Peyer's patch (tissue), 4 donors: Measurements from ENCODE around the gene CCDC89. TPM values are rescaled to one million over a fixed set of nuclear protein-coding genes. Genes with fewer than 3 reads are reported as not detected.
"Not testable (repeated sequence)": the region's sequence is repeated elsewhere in the genome, so short reads cannot be mapped to it uniquely, and the experiment has no call there.

Source experiments
- DNase-seq, 3 donors: peaks; one replicate each; pipeline ENCODE4 v3.0.0-alpha.2; 2017 to 2019
- H3K27ac ChIP-seq, 4 donors: fragments of 200-600 bp; sonication (generic); one replicate each; pipeline ENCODE4 v1.5.1; 2016 to 2019
- H3K27me3 ChIP-seq, 2 donors: fragments of 200-600 bp; sonication (generic); one replicate each; pipeline ENCODE4 v1.5.1; 2019
- H3K36me3 ChIP-seq, 3 donors: fragments of 200-600 bp; sonication (generic); one replicate each; pipeline ENCODE4 v1.5.1; 2016 to 2019
- H3K4me1 ChIP-seq, 4 donors: fragments of 200-600 bp; sonication (generic); one replicate each; pipeline ENCODE4 v1.5.1; 2016 to 2019
- H3K4me3 ChIP-seq, 4 donors: fragments of 200-600 bp; sonication (generic); 1 replicate in 3 of 4; 2 replicates in 1 of 4; pipeline ENCODE4 v1.5.1; 2016 to 2019; ENCODE audit warnings: mild to moderate bottlenecking in 1 of 4
- H3K9me3 ChIP-seq, 4 donors: fragments of 200-600 bp; sonication (generic); one replicate each; pipeline ENCODE4 v1.5.1; 2016 to 2019; ENCODE audit warnings: mild to moderate bottlenecking in 1 of 4
- POLR2A ChIP-seq, 2 donors: fragments of 450-650 bp; IDR thresholded peaks; one replicate each; pipeline ENCODE4 v1.5.1; 2017; ENCODE audit warnings: antibody characterized with exemption in 2 of 2, mild to moderate bottlenecking in 2 of 2, moderate library complexity in 2 of 2
- total RNA-seq, 4 donors: library from RNA; depleted of rRNA; stranded (reverse); fragments of >200 nt; gene quantifications; one replicate each; pipeline ENCODE4 v1.1.0, GENCODE V29; 2016
- TF ChIP-seq, protein P1 (sequence below), 6 experiments: fragments of 450-650 bp in 4 of 6; fragments of 200-600 bp in 2 of 6; sonication (generic) in 1 of 6; IDR thresholded peaks; one replicate each; pipeline ENCODE4 v1.5.1; 2017 to 2019; ENCODE audit warnings: antibody characterized with exemption in 6 of 6, mild to moderate bottlenecking in 3 of 6, moderate library complexity in 1 of 6

The CCDC89 gene
- total RNA-seq, 4 donors from 2014 or later, result 2.5 to 14.0 (median 7.7) TPM

DNA sequence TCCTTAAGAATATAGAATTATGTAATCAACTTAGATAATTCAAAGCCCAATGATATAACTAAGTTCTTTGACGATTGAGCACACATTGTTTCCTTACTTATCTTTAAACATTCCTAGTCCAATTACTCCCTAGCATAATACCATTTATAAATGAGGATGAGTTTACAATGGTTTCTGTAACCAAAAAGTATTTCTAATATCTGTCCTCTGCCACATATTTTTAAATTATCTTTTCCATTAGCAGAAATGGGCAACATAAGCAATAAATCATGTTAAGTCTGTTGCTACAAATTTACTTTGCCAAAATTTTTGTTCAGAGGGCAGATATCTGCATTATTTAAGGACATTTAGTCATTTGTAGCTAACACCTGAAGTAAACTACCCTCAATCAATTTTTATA, 27.8 kb downstream of the CCDC89 start:
- H3K4me1 ChIP-seq, result peaks cover 0 to 37% (median 6%) of the 10 kb centered on the region in 4 donors
- no peak for DNase-seq

DNA sequence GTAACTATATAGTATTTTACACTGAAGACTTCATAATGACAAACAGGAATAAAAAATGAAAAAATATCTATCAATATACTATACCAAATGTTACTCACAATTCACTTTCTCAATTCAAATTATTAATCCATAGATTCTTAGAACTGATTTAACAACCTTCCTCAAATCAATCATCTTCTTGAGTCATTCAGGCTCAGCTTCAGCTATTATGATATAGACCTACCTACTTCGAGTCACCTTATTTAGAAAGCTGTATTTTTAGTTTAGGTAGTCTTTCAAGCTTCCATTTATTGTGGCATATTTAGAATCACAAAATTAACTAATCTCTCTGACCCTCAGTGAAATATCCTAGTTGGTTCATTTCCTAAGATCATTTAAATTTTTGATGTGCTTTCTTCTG, 29.2 kb downstream of the CCDC89 start:
- no peak for DNase-seq
- Histone ChIP-seq H3K27me3 (no peaks in the 10 kb centered on the region), H3K36me3 (peaks cover 0 to 42% (median 0%) of the 10 kb centered on the region in 3 donors), H3K27ac (no peak overlapping the region), H3K4me1 (peaks cover 0 to 30% (median 3%) of the 10 kb centered on the region in 4 donors), H3K4me3 (no peak overlapping the region), H3K9me3 (no peaks in the 10 kb centered on the region)
- TF ChIP-seq POLR2A (IDR thresholded peaks at IDR 0.05), result no peak
- TF ChIP-seq, protein P1, sequence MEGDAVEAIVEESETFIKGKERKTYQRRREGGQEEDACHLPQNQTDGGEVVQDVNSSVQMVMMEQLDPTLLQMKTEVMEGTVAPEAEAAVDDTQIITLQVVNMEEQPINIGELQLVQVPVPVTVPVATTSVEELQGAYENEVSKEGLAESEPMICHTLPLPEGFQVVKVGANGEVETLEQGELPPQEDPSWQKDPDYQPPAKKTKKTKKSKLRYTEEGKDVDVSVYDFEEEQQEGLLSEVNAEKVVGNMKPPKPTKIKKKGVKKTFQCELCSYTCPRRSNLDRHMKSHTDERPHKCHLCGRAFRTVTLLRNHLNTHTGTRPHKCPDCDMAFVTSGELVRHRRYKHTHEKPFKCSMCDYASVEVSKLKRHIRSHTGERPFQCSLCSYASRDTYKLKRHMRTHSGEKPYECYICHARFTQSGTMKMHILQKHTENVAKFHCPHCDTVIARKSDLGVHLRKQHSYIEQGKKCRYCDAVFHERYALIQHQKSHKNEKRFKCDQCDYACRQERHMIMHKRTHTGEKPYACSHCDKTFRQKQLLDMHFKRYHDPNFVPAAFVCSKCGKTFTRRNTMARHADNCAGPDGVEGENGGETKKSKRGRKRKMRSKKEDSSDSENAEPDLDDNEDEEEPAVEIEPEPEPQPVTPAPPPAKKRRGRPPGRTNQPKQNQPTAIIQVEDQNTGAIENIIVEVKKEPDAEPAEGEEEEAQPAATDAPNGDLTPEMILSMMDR (IDR thresholded peaks at IDR 0.05), result no peak

More for the DNA sequence above, 27.8 kb downstream of the CCDC89 start:
- TF ChIP-seq POLR2A (IDR thresholded peaks at IDR 0.05), result no peak
- TF ChIP-seq, protein P1 (IDR thresholded peaks at IDR 0.05), result no peak
- peaks cover 0 to 42% (median 0%) of the 10 kb centered on the region in 3 donors for H3K36me3 ChIP-seq
- H3K9me3 ChIP-seq, result no peaks in the 10 kb centered on the region
- H3K27me3 ChIP-seq, result no peaks in the 10 kb centered on the region
- no peak overlapping the region for H3K27ac ChIP-seq
- H3K4me3 ChIP-seq, result no peak overlapping the region

DNA sequence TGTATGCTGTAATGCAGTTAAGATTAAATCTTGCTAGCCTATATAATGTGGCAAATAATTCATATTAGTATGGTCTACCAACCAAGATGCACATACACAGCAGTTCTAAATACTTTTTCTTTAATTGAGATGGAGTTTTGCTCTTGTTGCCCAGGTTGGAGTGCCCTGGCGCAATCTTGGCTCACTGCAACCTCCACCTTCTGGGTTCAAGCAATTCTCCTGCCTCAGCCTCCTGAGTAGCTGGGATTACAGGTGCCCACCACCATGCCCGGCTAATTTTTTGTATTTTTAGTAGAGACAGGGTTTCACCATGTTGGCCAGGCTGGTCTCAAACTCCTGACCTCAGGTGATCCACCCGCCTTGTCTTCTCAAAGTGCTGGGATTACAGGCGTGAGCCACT, 31.7 kb downstream of the CCDC89 start:
- peaks cover 0 to 10% (median 0%) of the 10 kb centered on the region in 4 donors for H3K4me1 ChIP-seq
- not testable (repeated sequence) for H3K4me3 ChIP-seq, DNase-seq, H3K27me3 ChIP-seq, H3K9me3 ChIP-seq, H3K27ac ChIP-seq
- peaks cover 0 to 40% (median 0%) of the 10 kb centered on the region in 3 donors for H3K36me3 ChIP-seq

DNA sequence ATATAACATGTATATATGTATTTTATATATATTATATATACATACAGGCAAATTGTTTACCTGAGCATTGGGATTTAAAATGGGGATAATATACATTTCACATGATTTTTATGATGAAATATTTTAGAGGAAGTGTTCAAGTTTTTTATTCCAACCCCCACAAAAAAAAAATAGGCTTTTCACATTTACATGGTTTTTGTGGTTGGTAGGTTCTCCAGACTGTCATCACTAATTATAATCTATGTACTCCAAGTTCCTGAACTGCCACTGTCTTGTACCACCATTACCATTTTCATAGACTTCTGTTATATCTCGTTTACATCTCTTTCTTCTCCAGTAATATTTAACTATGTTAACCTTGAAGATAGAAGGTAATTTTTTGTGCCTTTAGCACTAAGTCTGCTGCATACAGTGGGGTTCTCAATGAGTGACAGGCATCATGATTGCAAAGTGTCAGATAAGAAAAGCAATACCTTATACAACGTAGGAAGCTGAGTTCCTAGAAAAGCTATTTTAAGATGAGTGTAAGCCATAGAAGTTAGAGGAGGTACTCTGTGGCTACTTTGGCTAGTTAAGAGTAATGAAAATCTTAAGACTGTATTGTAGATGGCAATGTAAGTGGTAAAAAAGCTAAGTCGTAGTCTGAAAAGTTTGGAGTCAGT, 33.1 kb downstream of the CCDC89 start:
- TF ChIP-seq, protein P1 (IDR thresholded peaks at IDR 0.05), result no peak
- TF ChIP-seq POLR2A (IDR thresholded peaks at IDR 0.05), result no peak
- no peak overlapping the region for H3K27ac ChIP-seq
- no peaks in the 10 kb centered on the region for H3K27me3 ChIP-seq
- H3K9me3 ChIP-seq, result no peaks in the 10 kb centered on the region
- no peak overlapping the region for H3K4me3 ChIP-seq
- H3K4me1 ChIP-seq, result peaks cover 0 to 16% (median 2%) of the 10 kb centered on the region in 4 donors
- no peak for DNase-seq
- peaks cover 0 to 33% (median 0%) of the 10 kb centered on the region in 3 donors for H3K36me3 ChIP-seq

DNA sequence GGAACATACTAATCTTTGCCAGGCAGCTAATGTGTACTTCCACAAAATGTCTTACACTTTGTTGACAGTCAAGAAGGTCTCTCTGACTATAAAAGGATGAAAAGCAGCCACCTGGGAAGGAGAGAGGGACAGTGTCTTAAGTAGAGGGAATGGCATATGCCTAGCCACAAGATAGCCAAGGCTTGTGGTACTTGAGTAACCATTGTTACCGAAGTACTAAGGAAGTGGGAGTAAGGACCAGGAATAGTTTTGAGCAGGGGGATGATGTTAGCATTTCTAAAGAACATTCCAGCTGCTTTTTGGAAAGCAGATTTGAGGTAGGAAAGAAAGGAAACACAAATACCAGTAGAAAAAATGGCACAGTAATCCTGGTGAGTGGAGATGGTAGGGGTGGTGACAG, 34.9 kb downstream of the CCDC89 start:
- Histone ChIP-seq H3K27ac (no peak overlapping the region), H3K4me1 (peaks cover 0 to 28% (median 2%) of the 10 kb centered on the region in 4 donors), H3K36me3 (peaks cover 0 to 17% (median 0%) of the 10 kb centered on the region in 3 donors), H3K27me3 (no peaks in the 10 kb centered on the region), H3K9me3 (no peaks in the 10 kb centered on the region), H3K4me3 (no peak overlapping the region)
- TF ChIP-seq POLR2A (IDR thresholded peaks at IDR 0.05), result no peak
- TF ChIP-seq, protein P1 (IDR thresholded peaks at IDR 0.05), result no peak
- no peak for DNase-seq

DNA sequence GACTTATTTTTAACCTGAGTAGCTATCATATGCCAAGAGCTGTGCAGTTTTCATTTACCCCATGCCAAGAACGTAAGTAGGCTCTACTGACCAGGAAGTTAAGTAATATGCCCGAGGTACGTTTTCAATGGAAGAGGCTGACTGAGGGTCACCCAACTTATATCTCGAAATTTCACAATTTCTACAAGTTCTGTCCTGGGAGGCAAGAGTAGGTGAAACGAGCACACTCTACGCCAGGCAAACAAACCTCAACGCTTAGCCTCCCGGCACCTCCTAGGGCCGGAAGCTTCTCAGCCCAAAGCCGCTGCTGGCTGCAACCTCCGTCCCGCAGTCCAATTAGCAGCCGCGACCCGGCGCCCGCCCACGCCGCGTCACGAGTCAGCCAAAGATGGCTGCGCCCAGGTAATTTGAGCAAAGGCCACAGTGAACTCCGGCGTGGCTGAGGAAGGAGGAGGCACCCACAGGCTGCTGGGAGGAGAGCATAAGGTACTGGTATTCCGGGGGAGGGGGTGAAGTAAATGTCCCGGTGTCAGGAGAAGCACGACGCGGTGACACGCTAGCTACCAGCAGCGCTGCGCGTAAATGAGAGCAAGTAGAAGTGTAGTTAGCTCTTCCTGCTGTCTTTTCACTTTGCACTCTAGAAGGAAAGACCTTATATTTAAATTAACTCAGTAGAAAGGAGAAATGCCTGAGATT, 38.2 kb downstream of the CCDC89 start, which contains the start of gene TMEM126A:
Gene TMEM126A, plus strand, starts transcription at position 364 of the 696 bp plus-strand sequence. CDS start 2,289 bp downstream, outside the sequence.
- H3K4me1 ChIP-seq, result peaks cover 0 to 28% (median 2%) of the 10 kb centered on the region in 4 donors
- TF ChIP-seq POLR2A (IDR thresholded peaks at IDR 0.05), result peak; percentile 65 to 84
- TF ChIP-seq, protein P1 (IDR thresholded peaks at IDR 0.05), result no peak
- no peaks in the 10 kb centered on the region for H3K27me3 ChIP-seq
- H3K27ac ChIP-seq, result peak within 1 kb of the TSS; percentile 76 to 88 (median 80)
- DNase-seq, result peak; percentile 87 to 96 (median 95)
- peaks cover 0 to 5% (median 0%) of the 10 kb centered on the region in 3 donors for H3K36me3 ChIP-seq
- H3K9me3 ChIP-seq, result no peaks in the 10 kb centered on the region
- peak within 1 kb of the TSS; percentile 62 to 79 (median 68) for H3K4me3 ChIP-seq
